Measurements from ENCODE around the gene PHLPP1.

DNA sequence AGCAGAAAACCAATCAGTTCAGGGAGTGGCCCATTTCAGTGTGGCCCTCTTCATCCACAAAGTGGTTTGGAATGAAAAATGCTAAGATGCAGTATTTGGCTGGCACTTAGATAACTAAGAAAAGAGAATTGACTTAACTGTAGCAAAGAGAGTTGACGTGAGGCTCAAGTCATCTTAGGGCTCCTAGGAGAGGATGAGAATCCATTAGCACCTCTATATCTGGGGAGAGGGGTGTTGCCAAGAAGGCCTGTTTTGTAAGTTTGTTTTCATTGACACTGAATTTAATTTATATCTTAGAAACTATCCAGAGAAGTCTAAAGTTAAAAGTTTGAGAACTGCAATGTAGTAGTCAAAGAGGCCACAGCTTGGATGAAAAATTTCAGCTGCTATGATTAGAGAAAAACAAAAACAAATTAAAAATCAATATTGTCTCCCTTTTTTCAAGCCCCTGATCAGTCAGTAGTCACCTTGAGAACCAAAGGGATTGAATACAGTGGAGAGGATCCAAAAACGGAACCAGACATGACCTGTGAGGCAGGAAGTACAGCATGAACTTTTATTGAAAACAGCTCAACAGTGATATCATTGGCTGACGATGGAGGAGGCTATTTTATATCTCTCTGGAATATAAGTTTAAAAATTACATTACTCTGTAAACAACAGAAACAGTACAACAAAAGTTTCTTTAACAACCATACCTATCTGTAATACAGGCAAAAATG is 52.7 kb downstream of the PHLPP1 start:
- TF ChIP-seq, protein P1, sequence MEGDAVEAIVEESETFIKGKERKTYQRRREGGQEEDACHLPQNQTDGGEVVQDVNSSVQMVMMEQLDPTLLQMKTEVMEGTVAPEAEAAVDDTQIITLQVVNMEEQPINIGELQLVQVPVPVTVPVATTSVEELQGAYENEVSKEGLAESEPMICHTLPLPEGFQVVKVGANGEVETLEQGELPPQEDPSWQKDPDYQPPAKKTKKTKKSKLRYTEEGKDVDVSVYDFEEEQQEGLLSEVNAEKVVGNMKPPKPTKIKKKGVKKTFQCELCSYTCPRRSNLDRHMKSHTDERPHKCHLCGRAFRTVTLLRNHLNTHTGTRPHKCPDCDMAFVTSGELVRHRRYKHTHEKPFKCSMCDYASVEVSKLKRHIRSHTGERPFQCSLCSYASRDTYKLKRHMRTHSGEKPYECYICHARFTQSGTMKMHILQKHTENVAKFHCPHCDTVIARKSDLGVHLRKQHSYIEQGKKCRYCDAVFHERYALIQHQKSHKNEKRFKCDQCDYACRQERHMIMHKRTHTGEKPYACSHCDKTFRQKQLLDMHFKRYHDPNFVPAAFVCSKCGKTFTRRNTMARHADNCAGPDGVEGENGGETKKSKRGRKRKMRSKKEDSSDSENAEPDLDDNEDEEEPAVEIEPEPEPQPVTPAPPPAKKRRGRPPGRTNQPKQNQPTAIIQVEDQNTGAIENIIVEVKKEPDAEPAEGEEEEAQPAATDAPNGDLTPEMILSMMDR (IDR thresholded peaks at IDR 0.05): no peak
- no peak for TF ChIP-seq POLR2A (IDR thresholded peaks at IDR 0.05)
